PFSK-1 (cell line): Measurements from ENCODE around the gene GPR142.

Experiments
- FOXP2 ChIP-seq: optimal IDR thresholded peaks from 2 replicates; pipeline ENCODE3; 2011; ENCODE audit warnings: borderline replicate concordance, control low read depth, inconsistent platforms; ENCODE audit not compliant: insufficient read depth; ENCODE audit errors: extremely low read length, extremely low read depth
- POLR2AphosphoS5 ChIP-seq: IDR thresholded peaks from 2 replicates; pipeline ENCODE4 v1.6.1; 2012; ENCODE audit warnings: low read depth, mild to moderate bottlenecking, control low read depth, low read length, moderate library complexity
- REST ChIP-seq, 2 experiments: IDR thresholded peaks; 2 replicates each; pipeline versions ENCODE4 v1.6.1 to v1.8.0; 2011 to 2012; ENCODE audit warnings: low read depth in 2 of 2, low read length in 2 of 2, control low read depth in 1 of 2, inconsistent platforms in 1 of 2, mild to moderate bottlenecking in 1 of 2, moderate library complexity in 1 of 2; ENCODE audit not compliant: insufficient read depth in 1 of 2
- SIN3A ChIP-seq: IDR thresholded peaks from 2 replicates; pipeline ENCODE4 v1.6.1; 2012; ENCODE audit warnings: mild to moderate bottlenecking, low read length, moderate library complexity, borderline replicate concordance; ENCODE audit not compliant: insufficient read depth
- TAF1 ChIP-seq: IDR thresholded peaks from 2 replicates; pipeline ENCODE4 v1.6.1; 2012; ENCODE audit warnings: low read length, control low read depth, borderline replicate concordance; ENCODE audit not compliant: insufficient read depth

DNA sequence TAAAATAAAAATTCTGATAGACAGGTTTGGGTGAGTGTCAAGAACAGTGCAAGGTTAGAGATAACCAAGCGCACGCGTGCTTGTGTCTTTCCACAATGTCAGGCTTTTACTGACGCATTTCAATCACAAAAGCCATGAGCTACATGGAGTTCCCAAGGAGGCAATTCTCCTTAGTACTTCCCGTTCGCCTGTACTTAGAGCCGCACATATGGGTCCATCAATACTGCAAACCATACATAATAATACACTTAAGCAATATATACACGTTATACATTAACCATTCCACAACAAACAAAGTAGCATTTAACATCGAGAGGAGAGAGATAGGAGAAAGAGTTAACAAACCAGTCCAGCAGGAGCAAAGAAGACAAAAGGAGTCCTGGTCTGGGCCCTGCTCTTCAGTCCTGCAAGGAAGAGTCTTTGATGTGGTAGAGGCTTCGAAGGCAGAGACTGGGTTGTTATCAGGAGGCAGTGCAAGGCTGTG, 52.7 kb downstream of the GPR142 start:
- TF ChIP-seq POLR2AphosphoS5 (no peak), SIN3A (no peak), REST (IDR thresholded peaks at IDR 0.05; ENCODE audit: insufficient read depth in 1 of 2, low read depth in 2 of 2, low read length in 2 of 2) (no peak), TAF1 (no peak), FOXP2 (no peak)
